SK-N-SH (cell line): ENCODE results near the gene ACAT2. TPM values are rescaled to one million over a fixed set of nuclear protein-coding genes. Genes with fewer than 3 reads are reported as not detected.

Experiments used
- CTCF ChIA-PET: fragments of 300-600, 350-600 bp; formaldehyde crosslinking; extraction: SDS; loops from one replicate; lab custom pipeline; 2021; lab: Yijun Ruan, JAX
- POLR2A ChIA-PET: fragments of 350-600 bp; sonication (Branson Sonifier 250); formaldehyde crosslinking; extraction: SDS; loops from one replicate; lab custom pipeline; 2020; ENCODE audit warnings: antibody characterized with exemption, inconsistent platforms; lab: Yijun Ruan, JAX
- DNase-seq: peaks from one replicate; pipeline ENCODE4 v3.0.0; 2012
- H2AFZ ChIP-seq: fragments of 200-600 bp; sonication (generic); 2 replicates; pipeline ENCODE4 v1.8.1; 2016; ENCODE audit warnings: antibody characterized with exemption, mild to moderate bottlenecking, low read depth
- H3F3A ChIP-seq: fragments of 200-600 bp; sonication (generic); replicated peaks from 2 replicates; pipeline ENCODE3; 2016; ENCODE audit warnings: antibody characterized with exemption, mild to moderate bottlenecking; ENCODE audit not compliant: insufficient read depth
- H3K27ac ChIP-seq, 2 experiments: fragments of 200-500 bp in 1 of 2; fragments of 200-600 bp in 1 of 2; sonication (Bioruptor generic) in 1 of 2; sonication (generic), shearing (Covaris generic) in 1 of 2; 2 replicates each; pipeline versions ENCODE4 v1.5.1 to v1.6.1; 2014 to 2016; ENCODE audit warnings: low read depth in 2 of 2, inconsistent platforms in 1 of 2, low read length in 1 of 2, mild to moderate bottlenecking in 1 of 2, mixed read lengths in 1 of 2
- H3K27me3 ChIP-seq: fragments of 200-600 bp; sonication (generic), shearing (Covaris generic); 2 replicates; pipeline ENCODE4 v1.6.1; 2016; ENCODE audit warnings: mixed run types; ENCODE audit not compliant: insufficient read depth
- H3K36me3 ChIP-seq, 2 experiments: fragments of 200-500 bp in 1 of 2; fragments of 200-600 bp in 1 of 2; sonication (Bioruptor generic) in 1 of 2; sonication (generic) in 1 of 2; replicated peaks in 1 of 2; 2 replicates each; pipeline versions ENCODE3 to v1.5.1; 2014 to 2016; ENCODE audit warnings: low read length in 1 of 2, mild to moderate bottlenecking in 1 of 2; ENCODE audit not compliant: insufficient read depth in 2 of 2, control insufficient read depth in 1 of 2
- H3K4me1 ChIP-seq, 2 experiments: fragments of 200-500 bp in 1 of 2; fragments of 200-600 bp in 1 of 2; sonication (Bioruptor generic) in 1 of 2; sonication (generic), shearing (Covaris generic) in 1 of 2; 2 replicates each; pipeline versions ENCODE4 v1.5.1 to v1.6.1; 2014 to 2016; ENCODE audit warnings: low read depth in 1 of 2, low read length in 1 of 2, mixed run types in 1 of 2; ENCODE audit not compliant: insufficient read depth in 2 of 2, control insufficient read depth in 1 of 2
- H3K4me2 ChIP-seq: fragments of 200-600 bp; sonication (generic), shearing (Covaris generic); 2 replicates; pipeline ENCODE4 v1.6.1; 2017; ENCODE audit warnings: mixed run types
- H3K4me3 ChIP-seq, 2 experiments: fragments of 200-500 bp in 1 of 2; fragments of 200-600 bp in 1 of 2; sonication (Bioruptor generic) in 1 of 2; sonication (generic), shearing (Covaris generic) in 1 of 2; 2 replicates each; pipeline versions ENCODE4 v1.5.1 to v1.8.1; 2014 to 2016; ENCODE audit warnings: low read depth in 2 of 2, inconsistent platforms in 1 of 2, low read length in 1 of 2, mild to moderate bottlenecking in 1 of 2, mixed read lengths in 1 of 2, moderate library complexity in 1 of 2
- H3K79me2 ChIP-seq: fragments of 200-600 bp; sonication (generic); 2 replicates; pipeline ENCODE4 v1.8.1; 2017; ENCODE audit warnings: mild to moderate bottlenecking; ENCODE audit not compliant: insufficient read depth
- H3K9ac ChIP-seq: fragments of 200-600 bp; sonication (generic); 2 replicates; pipeline ENCODE4 v1.6.1; 2017; ENCODE audit warnings: mixed run types
- H3K9me2 ChIP-seq: fragments of 200-600 bp; sonication (generic); 2 replicates; pipeline ENCODE4 v1.6.1; 2017; ENCODE audit warnings: mixed run types
- H3K9me3 ChIP-seq: fragments of 200-600 bp; sonication (generic); 2 replicates; pipeline ENCODE4 v1.6.1; 2017; ENCODE audit warnings: mixed run types, mild to moderate bottlenecking, moderate library complexity
- H4K20me1 ChIP-seq: fragments of 200-600 bp; sonication (generic); 2 replicates; pipeline ENCODE4 v1.6.1; 2017; ENCODE audit warnings: mild to moderate bottlenecking, mixed run types; ENCODE audit not compliant: insufficient read depth
- CHD2 ChIP-seq: fragments of 150-350 bp; IDR thresholded peaks from 2 replicates; pipeline ENCODE4 v1.6.1; 2018; ENCODE audit warnings: low read length; ENCODE audit not compliant: partially characterized antibody
- EZH2phosphoT487 ChIP-seq: fragments of 200-600 bp; sonication (generic); IDR thresholded peaks from 2 replicates; pipeline ENCODE4 v1.6.1; 2017; ENCODE audit warnings: low read depth, mixed run types, mild to moderate bottlenecking, antibody characterized with exemption, moderate library complexity, borderline replicate concordance
- GABPA ChIP-seq: IDR thresholded peaks from 2 replicates; pipeline ENCODE4 v1.4.0; 2012; ENCODE audit warnings: low read depth, mild to moderate bottlenecking
- GATA2 ChIP-seq: sonication (generic); formaldehyde crosslinking; IDR thresholded peaks from 2 replicates; pipeline ENCODE4 v1.5.0; 2020; ENCODE audit warnings: mild to moderate bottlenecking, missing genetic modification reagents
- JUND ChIP-seq: IDR thresholded peaks from 2 replicates; pipeline ENCODE4 v1.4.0; 2012
- MEF2A ChIP-seq: IDR thresholded peaks from 2 replicates; pipeline ENCODE4 v1.4.0; 2012; ENCODE audit warnings: low read depth, borderline replicate concordance
- NFIC ChIP-seq: IDR thresholded peaks from 2 replicates; pipeline ENCODE4 v1.4.0; 2012; ENCODE audit warnings: borderline replicate concordance
- NRF1 ChIP-seq: IDR thresholded peaks from 2 replicates; pipeline ENCODE4 v1.6.1; 2012; ENCODE audit warnings: low read depth, mild to moderate bottlenecking, low read length
- POLR2AphosphoS5 ChIP-seq: IDR thresholded peaks from 2 replicates; pipeline ENCODE4 v1.6.1; 2012; ENCODE audit warnings: low read depth, low read length
- RCOR1 ChIP-seq: fragments of 150-350 bp; IDR thresholded peaks from 2 replicates; pipeline ENCODE4 v1.6.1; 2017; ENCODE audit warnings: antibody characterized with exemption, low read length
- REST ChIP-seq: IDR thresholded peaks from 2 replicates; pipeline ENCODE4 v1.6.1; 2012; ENCODE audit warnings: mild to moderate bottlenecking, low read depth, low read length, moderate library complexity
- TAF1 ChIP-seq: IDR thresholded peaks from 2 replicates; pipeline ENCODE4 v1.6.1; 2012; ENCODE audit warnings: low read depth, mild to moderate bottlenecking, low read length, moderate library complexity, borderline replicate concordance
- TEAD4 ChIP-seq: IDR thresholded peaks from 2 replicates; pipeline ENCODE4 v1.4.0; 2012; ENCODE audit warnings: mild to moderate bottlenecking, borderline replicate concordance; ENCODE audit not compliant: insufficient read depth
- WGBS: methylation state at CpG from one replicate; pipeline ENCODE4 v1.1.6; 2017; ENCODE audit warnings: low lambda C conversion rate; 5-methylcytosine and 5-hydroxymethylcytosine counted together
- polyA plus RNA-seq, 3 experiments: library from polyadenylated mRNA; depleted of rRNA; stranded (reverse); fragments of >200 nt; gene quantifications; 2 replicates each; pipeline ENCODE4 v1.2.3, GENCODE V29; 2012
- TF ChIP-seq, protein P1 (sequence below): fragments of 150-350 bp; IDR thresholded peaks from 2 replicates; pipeline ENCODE4 v1.6.1; 2017; ENCODE audit warnings: antibody characterized with exemption, low read length, low read depth, borderline replicate concordance
- TF ChIP-seq, protein P2 (sequence below): IDR thresholded peaks from 2 replicates; pipeline ENCODE4; 2012
- TF ChIP-seq, protein P3 (sequence below): IDR thresholded peaks from 2 replicates; pipeline ENCODE4 v1.4.0; 2012; ENCODE audit warnings: low read depth, borderline replicate concordance

ACAT2 gene
- polyA plus RNA-seq, 1 of the 3 experiments (the other 2 are of a cell fraction): 13.1 TPM

DNA sequence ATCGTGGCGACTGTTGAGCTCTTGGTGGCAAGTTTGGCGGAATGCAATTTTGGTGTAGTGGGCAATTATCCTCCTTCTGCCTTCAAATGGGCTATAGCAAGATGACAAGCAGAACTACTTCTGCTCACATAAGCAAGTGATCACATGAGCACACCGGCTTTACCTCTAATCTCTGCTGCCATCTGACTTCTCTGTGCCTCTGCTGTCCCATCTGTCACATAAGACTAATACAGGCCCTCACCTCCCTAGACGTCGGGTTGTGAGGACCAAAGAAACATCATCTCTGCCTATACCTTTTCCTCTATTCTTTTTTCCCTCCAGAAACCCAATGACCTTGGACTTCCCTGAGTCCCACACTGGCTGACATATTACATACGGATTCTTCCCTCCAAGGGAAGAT lies 47.9 kb upstream of the ACAT2 start:
- no peak overlapping the region for H2AFZ ChIP-seq
- DNase-seq: no peak
- H3K9me2 ChIP-seq: no peaks in the 10 kb centered on the region
- no peak overlapping the region for H3K9ac ChIP-seq
- ChIA-PET CTCF (no interaction called here), POLR2A (no interaction called here)
- TF ChIP-seq POLR2AphosphoS5 (no peak), REST (no peak), GATA2 (CRISPR knock-in tag) (no peak), MEF2A (no peak), RCOR1 (no peak)
- TF ChIP-seq, protein P1, sequence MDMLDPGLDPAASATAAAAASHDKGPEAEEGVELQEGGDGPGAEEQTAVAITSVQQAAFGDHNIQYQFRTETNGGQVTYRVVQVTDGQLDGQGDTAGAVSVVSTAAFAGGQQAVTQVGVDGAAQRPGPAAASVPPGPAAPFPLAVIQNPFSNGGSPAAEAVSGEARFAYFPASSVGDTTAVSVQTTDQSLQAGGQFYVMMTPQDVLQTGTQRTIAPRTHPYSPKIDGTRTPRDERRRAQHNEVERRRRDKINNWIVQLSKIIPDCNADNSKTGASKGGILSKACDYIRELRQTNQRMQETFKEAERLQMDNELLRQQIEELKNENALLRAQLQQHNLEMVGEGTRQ: no peak
- no peak overlapping the region for H3K4me3 ChIP-seq
- H3K4me1 ChIP-seq: no peaks in the 10 kb centered on the region
- H3K27ac ChIP-seq: no peak overlapping the region
- H3K27me3 ChIP-seq: no peaks in the 10 kb centered on the region
- H3K9me3 ChIP-seq: no peaks in the 10 kb centered on the region
- peaks cover 12% of the 10 kb centered on the region for H3F3A ChIP-seq
- H4K20me1 ChIP-seq: no peaks in the 10 kb centered on the region
- H3K79me2 ChIP-seq: peaks cover 10% of the 10 kb centered on the region; the same call in 1 of the 2 replicates
- H3K36me3 ChIP-seq: peaks cover 0 to 11% of the 10 kb centered on the region in 2 experiments
- WGBS: 97% methylated on average over 7 of the region's 7 CpGs
- H3K4me2 ChIP-seq: no peak overlapping the region

- no peak overlapping the region for H3K27ac ChIP-seq
- no peak overlapping the region for H3K4me3 ChIP-seq
- POLR2A ChIA-PET: no interaction called here
- H3K9ac ChIP-seq: no peak overlapping the region
- no peak overlapping the region for H3K4me2 ChIP-seq
- CTCF ChIA-PET: no interaction called here
- H2AFZ ChIP-seq: no peak overlapping the region
- no peaks in the 10 kb centered on the region for H3K4me1 ChIP-seq
- peaks cover 0 to 11% of the 10 kb centered on the region in 2 experiments for H3K36me3 ChIP-seq
- no peaks in the 10 kb centered on the region for H3K9me3 ChIP-seq
- H3K9me2 ChIP-seq: no peaks in the 10 kb centered on the region
- peaks cover 12% of the 10 kb centered on the region for H3F3A ChIP-seq
- H3K27me3 ChIP-seq: no peaks in the 10 kb centered on the region
- peaks cover 10% of the 10 kb centered on the region; the same call in 1 of the 2 replicates for H3K79me2 ChIP-seq
- 97% methylated on average over 5 of the region's 5 CpGs for WGBS
- no peak for DNase-seq
- H4K20me1 ChIP-seq: no peaks in the 10 kb centered on the region
- TF ChIP-seq TEAD4 (no peak), EZH2phosphoT487 (no peak), NRF1 (no peak), CHD2 (no peak), TAF1 (no peak), REST (no peak), GABPA (no peak), MEF2A (no peak), NFIC (no peak), RCOR1 (no peak), JUND (no peak)
- TF ChIP-seq, protein P2, sequence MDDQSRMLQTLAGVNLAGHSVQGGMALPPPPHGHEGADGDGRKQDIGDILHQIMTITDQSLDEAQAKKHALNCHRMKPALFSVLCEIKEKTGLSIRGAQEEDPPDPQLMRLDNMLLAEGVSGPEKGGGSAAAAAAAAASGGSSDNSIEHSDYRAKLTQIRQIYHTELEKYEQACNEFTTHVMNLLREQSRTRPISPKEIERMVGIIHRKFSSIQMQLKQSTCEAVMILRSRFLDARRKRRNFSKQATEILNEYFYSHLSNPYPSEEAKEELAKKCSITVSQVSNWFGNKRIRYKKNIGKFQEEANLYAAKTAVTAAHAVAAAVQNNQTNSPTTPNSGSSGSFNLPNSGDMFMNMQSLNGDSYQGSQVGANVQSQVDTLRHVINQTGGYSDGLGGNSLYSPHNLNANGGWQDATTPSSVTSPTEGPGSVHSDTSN: no peak
- TF ChIP-seq, protein P3, sequence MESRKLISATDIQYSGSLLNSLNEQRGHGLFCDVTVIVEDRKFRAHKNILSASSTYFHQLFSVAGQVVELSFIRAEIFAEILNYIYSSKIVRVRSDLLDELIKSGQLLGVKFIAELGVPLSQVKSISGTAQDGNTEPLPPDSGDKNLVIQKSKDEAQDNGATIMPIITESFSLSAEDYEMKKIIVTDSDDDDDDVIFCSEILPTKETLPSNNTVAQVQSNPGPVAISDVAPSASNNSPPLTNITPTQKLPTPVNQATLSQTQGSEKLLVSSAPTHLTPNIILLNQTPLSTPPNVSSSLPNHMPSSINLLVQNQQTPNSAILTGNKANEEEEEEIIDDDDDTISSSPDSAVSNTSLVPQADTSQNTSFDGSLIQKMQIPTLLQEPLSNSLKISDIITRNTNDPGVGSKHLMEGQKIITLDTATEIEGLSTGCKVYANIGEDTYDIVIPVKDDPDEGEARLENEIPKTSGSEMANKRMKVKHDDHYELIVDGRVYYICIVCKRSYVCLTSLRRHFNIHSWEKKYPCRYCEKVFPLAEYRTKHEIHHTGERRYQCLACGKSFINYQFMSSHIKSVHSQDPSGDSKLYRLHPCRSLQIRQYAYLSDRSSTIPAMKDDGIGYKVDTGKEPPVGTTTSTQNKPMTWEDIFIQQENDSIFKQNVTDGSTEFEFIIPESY: no peak
Measured at GRCh38 chr6:159714404-159714803, 47.4 kb upstream of the ACAT2 start.
